CD4-positive, alpha-beta T cell treated with Interleukin-21 for 1 hour (primary cell): ENCODE measurements around the gene FSIP2.

ENCODE experiments used
- DNase-seq: peaks from one replicate; pipeline ENCODE4 v3.0.0-alpha.2; 2020

Gene FSIP2, protein sequence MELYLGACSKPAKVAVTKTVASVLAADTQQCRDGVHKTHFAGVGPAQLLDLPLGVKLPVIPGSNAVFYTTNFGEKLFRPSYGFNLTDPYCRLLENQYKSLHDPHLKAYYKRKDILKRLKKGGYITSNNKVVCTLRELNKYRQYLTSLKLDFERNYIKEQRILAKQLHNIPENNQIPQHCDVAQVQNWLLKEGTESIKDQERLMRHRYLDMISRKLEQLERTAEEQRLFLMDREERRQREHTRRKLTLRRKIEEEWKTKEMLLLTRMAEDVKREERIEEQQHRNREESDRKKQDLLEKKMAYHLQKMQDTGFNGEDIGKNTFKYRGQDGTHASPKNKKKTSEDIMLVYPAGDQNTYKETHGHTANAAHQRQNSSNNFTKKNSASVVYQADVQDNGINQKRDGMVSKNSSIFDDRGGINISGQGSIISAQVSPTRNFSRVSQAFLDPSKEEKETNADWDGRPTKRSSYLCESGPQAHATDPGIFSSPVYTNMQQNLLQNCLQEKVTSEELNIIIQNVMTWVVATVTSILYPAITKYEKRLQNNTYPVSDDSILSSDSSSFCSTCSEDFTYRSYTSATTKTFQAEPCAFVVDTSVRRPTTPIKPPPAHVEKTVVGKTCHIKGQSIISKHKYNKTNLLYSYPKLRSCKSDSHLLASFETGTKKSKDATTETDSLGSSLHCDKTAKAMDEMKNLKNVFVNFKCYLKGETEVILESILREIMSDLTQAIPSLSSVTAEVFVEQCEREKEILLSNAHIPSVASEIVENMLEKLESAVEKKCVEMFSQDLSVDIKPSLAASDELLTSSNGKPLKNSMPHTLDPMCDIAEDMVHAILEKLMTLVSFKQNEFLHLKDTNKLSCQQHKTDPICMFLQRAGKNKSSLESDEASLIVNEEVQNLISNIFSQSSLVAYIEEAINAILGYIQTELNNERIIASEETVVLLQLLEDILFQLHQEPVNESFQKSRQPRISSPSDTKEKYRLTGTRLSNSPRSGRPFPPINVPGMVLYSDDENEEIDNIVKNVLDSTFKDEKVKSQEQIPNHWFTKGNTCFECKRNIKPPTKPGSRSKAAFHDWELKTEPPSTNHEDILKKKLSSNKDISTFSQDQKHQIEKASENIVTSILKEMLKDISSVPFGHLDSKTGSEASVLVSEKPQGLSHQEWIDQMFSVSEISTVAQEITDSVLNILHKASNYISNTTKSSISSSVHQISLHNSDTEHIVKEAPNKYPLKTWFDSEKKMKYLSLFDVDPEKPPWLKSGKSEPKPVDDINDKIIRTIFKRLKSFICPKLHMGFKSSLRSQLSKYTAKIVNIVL (N-terminal part only)

DNA sequence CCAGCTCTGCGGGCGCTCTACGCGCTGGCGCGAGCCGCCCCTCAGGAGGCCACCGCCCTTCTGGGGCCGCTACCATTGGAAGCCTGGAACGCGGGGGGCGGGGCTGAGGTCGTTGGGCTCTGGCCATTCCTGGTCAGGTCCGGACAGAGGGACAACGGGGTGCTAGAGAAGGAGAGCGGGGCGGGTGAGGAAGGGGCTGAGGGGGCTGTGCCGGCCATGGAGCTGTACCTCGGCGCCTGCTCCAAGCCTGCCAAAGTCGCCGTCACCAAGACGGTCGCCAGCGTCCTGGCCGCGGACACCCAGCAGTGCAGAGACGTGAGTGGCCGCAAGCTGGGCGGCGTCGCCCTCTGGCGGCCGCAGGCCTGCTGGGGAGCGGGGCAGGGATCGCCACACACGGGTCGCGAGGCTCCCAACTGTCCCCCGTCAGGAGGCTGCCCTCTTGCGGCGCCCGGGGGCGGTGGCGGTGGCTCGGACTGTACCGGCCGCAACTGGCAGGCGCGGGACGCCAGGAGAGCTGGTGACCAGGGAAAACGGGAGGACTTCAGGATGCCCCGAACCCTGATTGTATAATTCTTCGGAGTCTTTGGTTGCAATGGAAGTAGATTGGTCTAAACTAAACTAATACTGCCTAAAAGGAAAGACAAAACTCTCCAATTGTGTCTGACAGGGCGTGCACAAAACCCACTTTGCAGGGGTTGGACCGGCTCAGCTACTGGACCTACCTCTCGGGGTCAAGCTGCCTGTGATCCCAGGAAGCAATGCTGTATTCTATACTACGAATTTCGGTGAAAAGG lies at the start of gene FSIP2:
Gene FSIP2, plus strand, starts transcription at position 126 of the 794 bp plus-strand sequence. Its CDS starts 91 bp downstream, at position 217.
- DNase-seq: peak; percentile 0

DNA sequence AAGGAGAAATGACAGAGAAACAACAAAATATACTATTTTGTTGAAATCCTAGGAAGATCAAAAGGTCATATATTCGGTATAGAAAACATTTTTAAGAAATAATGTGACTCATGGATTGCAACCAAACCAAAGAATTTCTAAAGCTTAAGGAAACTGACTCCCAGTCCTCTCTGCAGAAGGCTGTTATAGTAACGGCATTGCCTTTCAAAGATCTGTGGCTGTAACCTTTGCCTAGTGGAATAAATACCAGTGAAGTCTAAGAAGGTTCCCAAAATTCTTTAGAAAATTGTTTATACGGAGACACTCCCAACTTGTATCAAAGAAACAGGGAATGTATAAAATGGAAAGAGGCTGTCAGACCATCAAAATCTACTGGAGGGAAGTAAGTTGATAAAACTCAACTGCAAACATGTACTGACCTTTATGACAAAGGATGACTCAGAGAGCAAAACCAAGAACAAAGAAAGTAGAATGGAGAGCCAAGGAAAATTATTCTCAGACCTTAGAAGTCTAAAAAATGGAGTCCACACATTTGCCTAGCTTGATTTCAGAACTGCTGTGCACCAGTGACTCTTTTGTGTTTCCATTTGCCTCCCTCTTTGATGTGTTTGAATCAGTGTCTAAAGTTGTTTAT lies 48.6 kb upstream of the FSIP2 start:
- no peak for DNase-seq

DNA sequence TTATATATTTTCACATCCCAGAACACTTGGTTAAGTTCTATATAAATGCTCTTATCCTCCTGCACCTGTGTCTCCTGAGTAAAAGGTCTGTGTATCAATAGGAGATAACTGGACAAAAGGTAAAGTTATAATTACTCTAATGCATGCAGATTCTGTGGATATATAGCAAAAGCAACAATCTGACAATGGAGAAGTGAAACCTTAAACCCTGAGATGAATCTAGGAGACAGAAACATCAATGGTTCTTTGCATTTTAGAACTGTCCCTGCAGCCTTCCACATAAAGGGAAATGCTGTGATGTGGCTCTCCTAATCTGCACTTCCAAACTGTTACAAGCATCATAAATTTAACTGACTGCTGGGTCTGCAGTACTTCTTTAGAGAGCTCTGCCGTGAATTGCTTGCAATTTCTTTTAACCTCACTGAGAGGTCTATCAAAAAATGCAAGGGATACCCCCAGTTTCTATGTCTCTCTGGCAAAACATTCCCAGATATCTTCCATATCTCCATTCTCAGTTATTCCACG lies 42.8 kb upstream of the FSIP2 start:
- no peak for DNase-seq

DNA sequence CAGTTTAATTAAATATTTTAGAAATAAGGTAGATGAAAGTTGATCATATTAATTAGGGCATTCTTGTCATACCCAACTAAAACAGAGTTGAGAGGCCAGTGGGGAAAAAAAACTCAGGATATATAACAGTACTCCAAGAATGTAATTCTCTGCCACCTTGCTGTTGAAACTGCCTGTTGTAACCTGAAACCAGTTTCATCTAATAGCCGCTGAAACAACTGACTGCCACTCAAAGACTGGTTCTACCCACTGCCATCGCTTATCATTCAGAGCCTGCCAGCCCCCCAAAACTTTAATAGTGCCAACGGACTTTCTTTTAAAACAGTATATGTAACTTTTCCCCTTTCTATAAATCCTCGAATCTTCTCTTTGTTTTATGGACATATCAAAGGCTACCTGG lies 37.7 kb upstream of the FSIP2 start:
- DNase-seq: no peak

DNA sequence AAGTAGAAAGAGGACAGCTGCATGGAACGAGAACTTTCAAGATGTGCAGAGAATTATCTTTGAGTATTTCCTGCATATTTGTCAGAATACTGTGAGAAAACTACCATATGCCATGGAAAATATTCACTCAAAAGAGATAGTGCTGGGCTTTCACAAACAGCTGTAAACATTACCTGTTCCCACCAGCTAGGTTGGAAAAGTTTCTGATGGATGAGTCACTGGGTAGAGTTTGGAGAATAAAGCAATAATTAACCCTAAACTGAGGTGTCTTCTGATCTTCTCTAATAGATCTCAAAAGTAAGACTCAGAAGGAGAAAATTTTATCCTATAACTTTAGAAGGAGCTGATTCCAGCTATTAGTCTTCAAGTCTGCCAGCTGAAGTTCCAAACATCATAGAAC lies 3.9 kb upstream of the FSIP2 start:
- no peak for DNase-seq

DNA sequence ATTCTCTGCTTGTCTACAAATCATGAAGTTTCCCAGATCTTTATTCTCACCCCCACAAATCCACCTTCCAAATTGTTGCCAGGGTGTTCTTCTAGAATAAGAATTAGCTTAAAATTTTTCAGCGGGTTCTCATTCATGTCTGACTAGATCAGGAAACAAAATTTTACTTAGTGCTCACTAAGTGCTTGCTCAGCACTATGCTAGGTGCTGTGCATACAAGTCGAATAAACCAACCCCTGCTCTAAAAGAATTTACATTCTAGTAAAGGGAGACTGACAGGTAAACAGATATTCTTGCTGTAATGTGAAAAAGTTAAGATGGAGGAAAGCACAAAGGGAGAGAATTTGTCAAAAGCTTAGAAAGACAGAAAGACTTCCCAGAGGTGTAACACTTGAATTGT lies 2.4 kb upstream of the FSIP2 start:
- DNase-seq: no peak

DNA sequence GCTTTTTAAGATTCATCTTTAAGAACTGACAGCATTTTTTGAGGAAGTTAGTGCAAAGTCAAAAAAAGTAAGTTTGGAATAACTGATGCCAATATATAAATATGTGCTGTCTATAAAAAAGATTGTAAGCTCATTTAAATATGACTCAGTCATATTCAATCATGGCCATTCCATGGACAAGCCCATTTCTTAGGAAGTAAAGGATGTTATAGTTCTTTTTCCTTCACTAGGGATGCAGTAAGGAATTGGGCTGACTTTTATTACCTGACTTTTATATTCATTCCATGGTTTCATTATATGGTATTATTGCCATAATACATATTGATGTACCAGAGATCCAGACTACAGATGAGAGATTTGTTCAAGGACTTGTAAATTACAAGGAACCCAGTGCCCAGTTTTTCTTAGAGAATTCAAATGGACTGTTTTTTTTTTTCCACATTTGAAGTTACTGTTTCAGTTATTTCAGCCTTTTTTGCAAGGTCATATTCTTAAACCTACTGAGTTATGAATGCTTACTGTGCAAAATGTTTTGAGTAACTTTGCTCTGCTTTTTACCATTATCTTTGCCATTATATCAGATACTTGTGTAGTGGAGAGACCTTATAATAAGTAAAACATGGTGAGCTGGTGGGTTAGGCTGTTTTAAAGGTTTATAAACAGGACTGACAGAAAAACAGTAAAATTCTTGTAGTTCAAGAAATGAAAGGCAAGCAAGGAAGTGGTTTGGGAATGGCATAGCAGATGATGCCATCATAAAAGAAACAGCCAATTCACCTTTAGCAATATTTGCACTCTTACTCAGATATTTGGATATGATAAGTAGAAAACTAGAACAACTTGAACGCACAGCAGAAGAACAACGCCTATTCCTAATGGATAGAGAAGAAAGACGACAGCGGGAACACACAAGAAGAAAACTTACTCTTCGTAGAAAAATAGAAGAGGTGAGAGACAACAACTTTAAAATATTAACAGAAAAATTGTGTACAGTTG lies 7.6 kb downstream of the FSIP2 start:
- no peak for DNase-seq

DNA sequence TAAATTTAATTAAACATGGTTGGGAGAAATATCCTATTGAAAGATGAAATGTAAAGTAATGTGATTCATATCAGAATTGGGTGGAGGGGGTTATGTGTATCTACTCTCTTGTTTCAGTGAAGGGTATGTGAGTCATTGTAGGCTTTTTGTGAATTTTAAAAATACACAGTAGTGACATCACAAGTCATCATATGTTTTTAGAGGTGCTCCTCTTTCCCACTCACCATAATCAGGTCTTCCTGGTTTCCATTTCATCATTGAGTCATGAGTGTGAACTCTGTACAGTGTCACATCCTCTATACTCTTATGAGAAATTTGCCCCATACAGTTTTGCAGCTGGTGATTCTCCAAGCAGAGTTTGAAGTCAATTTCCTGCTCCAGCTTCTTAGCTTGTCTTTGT lies 18.8 kb downstream of the FSIP2 start:
- DNase-seq: no peak

DNA sequence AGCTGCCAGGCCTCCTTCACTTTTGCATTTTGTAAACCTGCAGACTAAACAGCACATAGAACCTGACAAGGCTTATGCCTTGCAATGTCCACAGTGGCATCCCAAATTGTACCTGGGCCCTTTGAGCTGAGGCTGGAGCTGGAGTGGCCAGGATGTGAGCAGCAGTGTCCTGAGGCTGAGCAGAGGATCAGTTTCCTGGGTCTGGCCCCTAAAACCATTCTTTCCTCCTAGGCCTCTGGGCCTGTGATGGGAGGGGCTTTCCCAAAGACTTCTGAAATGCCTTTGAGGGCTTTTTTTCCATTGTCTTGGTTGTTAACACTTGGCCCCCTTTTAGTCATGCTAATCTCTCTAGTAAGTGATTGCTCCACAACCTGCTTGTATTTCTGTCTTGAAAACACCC lies 32.8 kb downstream of the FSIP2 start:
- no peak for DNase-seq

DNA sequence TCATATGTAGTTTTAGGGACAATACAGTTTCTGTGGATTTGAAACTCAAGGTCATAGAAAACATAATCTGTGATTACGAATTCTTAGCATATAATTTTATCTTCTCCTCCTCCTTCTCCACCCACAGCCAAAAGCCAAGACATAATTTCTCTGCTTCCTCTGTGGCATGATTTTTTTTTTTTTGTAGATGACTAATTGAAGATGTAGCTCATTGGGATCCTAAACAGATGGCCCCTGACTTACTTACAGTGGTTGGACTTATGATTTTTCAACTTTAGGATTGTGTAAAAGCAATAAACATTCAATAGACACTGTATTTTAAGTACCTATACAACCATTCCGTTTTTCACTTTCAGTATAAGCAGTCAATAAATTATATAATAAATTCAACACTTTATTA lies 42.3 kb downstream of the FSIP2 start:
- no peak for DNase-seq

DNA sequence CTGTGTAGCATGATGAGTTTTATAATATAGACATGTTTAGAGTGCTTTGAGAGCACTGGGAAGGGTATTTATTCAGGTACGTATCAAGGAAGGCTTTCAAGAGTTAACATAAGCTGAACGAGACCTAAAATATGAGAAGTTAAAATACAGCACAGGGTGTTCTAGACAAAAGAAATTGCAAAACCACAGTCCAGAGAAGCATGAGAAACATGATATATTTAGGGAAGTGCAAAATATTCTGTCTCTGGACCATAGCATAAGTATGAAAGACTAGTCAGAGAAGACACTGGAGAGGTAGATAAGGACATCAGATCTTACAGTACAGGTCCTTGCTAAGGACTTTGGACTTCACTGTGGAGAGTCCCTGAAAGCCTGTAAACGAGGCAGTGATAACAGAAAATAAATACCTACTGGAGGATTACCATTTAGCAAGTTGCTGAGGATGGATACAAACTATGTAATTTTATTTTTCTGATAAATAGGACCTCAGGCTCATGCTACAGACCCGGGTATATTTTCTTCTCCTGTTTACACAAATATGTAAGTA lies 43.7 kb downstream of the FSIP2 start:
- no peak for DNase-seq

DNA sequence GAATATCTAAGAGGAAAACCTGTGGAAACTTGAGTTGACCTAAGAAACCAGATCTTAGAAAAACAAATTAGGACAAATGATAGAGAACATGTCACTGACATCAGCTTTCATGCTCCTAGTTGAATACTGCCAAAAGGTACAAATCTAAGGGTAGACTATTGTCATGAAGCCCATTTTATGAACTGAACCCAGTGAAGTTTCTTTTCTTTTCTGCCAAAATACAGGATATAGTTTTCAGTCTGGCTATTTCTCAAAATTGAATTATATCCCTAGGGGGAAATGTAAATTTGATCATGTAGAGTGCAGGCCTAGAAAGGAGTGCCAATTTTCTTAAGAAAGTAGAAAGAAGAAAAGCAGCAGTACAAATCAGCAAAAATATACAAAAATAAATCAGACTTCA lies 46.6 kb downstream of the FSIP2 start:
- no peak for DNase-seq

DNA sequence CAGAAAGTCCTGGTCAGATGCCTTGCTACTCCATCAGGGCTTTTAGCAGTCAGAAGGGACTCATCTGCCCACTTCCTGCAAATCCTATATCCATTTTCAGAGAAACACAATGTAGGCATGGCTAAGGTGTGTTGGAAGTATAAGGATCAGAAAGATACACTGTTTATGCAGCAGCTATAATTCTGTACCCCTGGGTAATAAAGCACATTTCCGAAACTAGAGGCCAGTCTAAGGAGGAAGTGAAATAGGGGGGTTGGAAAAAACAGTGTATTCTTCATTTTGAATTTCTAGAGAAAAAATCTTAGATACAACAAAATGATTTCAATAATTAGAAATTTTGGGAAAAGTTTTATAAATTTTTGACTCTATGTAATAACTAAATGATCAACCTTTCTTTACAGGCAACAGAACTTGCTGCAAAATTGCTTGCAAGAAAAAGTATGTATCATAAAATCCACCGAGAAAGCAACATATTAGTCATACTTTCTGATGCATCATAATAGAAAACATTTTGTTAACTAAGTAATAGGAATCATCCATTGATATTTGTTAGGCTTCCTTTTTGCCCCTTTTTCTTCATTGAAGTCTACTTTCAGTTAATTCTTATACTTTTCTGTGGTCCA lies 47.4 kb downstream of the FSIP2 start:
- DNase-seq: no peak

DNA sequence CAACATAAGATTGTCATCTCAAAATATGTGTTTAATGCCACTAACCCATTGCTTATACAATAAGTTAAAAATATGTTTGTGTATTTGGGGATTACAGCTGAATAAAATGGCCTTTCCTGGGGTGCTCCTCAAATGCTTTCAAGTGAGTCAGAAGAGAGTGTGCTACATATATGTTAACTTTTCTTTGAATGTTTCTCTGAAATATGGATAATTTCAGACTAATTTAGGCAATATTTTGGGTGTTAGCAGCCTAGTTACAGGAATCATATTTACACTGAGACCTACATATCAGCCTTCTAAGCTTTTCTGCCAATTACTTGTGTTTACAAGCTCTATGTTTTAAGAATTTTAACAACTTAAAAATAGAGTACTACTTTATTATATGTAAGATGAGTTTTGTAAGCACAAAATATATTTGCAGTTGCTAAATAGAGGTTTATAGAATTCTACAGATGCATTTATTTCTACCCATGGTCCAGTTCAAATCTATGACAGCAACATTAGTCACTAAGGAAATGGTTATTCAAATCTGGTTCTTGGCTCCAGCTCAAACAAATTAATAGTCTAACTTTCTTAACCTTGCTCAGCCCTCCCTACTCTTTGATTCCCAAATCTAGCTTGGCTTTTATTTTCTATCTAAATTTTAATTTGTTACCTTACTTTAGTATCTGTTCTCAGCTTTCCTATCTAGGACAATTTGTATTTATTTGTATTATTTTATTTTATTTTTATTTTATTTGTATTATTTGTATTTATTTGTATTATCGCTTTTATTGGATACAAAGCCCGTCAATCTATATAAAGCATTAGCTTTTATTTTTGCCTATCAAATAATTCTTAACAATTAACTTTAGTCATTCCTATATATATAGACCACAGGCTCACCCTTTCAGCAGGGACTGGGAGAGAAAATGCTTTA lies 48.9 kb downstream of the FSIP2 start:
- DNase-seq: no peak

DNA sequence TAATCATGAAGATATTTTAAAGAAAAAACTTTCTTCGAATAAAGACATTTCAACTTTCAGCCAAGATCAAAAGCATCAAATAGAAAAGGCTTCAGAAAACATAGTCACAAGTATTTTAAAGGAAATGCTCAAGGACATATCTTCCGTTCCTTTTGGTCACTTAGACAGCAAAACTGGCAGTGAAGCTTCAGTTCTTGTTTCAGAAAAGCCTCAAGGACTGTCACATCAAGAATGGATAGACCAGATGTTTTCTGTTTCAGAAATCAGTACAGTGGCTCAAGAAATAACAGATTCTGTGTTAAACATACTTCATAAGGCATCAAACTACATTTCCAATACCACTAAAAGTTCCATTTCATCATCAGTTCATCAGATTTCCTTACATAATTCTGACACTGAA lies 51.8 kb downstream of the FSIP2 start:
- DNase-seq: no peak

DNA sequence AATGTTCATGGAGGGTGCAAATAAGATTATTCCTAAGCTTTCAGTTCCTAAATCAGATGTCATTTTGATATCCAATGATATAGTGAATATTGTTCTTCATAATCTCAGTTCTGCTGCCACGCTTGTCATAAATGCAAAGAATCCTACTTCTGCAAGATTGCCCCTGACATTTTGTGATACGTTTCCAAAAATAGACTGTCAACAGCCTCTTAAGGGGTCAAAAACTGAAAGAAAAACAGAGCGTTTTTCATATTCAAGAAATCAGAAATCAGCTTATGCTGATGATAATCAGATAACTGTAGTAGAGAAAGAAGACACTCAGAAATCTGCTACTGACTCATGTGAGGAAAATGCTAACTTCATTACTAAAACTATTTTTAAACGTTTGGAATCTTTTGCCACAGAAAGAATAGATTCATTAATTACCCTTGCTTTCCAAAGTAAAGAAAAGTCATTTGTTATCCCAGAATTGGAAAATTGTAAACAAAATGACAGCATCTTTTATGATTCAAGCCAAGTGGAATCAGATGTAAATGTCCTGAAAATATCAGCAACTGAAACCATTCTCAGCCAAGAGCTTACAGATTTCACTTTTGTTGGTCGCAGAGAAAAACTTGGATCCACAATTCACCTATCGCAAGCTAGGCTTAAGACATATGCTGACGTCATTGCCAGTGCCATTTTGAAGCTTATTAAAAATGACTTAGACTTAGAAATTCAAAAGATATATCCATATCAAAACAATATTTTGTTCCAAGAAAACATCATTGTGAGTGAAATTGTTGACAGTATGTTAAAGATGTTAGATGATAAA lies 55.1 kb downstream of the FSIP2 start:
- DNase-seq: no peak

DNA sequence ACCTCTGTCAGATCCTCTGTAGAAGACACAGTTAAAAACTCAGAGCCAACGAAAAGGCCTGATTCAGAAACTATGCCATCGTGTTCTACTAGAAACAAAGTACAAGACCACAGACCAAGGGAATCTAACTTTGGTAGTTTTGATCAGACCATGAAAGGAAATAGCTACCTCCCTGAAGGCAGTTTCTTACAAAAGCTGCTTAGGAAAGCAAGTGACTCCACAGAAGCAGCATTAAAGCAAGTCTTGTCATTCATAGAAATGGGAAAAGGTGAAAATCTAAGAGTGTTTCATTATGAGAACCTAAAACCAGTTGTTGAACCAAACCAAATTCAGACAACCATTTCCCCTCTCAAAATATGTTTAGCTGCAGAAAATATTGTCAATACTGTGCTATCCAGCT lies 58.2 kb downstream of the FSIP2 start:
- DNase-seq: no peak
